Skin of body (tissue), 2 donors: ENCODE results near the gene SIGLEC11. TPM values are rescaled to one million over a fixed set of nuclear protein-coding genes. Genes with fewer than 3 reads are reported as not detected.
"Not testable (repeated sequence)": the region's sequence is repeated elsewhere in the genome, so short reads cannot be mapped to it uniquely, and the experiment has no call there.

ENCODE experiments used
- DNase-seq: peaks from one replicate; lab custom pipeline; 2025; lab: John Stamatoyannopoulos, UW
- total RNA-seq: library from RNA; depleted of rRNA; stranded (reverse); fragments of >200 nt; gene quantifications from one replicate; pipeline ENCODE4 v1.2.3, GENCODE V29; 2014

The SIGLEC11 gene
- total RNA-seq, 1 donor from 2014 or later: 0.79 TPM

- no peak for DNase-seq
These were observed 9.0 kb downstream of the SIGLEC11 start for GRCh38 chr19:49951806-49952478.

DNA sequence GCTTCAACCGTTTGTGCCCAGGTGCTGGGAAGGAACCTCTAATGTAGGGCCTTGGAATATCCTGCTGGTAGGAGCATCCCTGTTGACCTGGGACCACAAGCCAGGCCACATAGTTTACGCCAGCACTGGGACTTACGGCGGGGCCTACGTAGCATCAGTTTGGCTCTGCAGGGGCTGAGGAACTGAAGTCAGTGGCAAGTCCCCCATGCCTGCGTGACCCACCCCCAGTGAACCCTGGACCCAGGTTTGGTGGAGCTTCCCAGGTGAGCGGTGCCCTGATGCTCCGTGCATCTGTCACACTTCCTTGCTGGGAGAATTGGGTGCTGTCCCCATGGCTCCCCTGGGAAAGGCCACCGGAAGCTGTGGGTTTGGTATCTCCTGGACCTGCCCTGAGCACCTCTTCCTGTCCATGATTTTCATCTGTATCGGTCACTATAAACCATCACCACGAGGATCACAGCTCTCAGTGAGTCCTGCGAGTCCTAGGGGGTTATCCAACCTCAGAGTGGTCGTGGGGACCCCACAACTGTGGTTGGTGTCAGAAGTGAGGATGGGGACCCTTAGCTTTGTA, 9.9 kb downstream of the SIGLEC11 start:
- no peak for DNase-seq

DNA sequence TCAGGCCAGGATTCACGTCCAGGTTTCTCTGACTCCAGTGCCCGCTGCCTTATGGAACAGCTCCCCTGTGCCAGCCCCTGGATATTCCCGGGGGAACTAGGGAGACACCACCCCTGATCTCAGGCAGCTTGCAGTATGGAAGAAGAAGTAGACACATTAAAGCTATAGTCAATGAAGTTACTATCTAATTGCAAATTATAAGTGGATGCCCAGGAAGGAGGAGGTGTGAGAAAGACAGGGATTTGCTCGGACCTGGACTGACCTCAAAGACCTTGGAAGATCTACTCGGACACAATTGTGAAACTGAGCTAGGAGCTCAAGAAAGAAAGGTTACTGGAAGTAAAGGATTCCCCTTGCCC, 10.4 kb downstream of the SIGLEC11 start:
- DNase-seq: no peak

DNA sequence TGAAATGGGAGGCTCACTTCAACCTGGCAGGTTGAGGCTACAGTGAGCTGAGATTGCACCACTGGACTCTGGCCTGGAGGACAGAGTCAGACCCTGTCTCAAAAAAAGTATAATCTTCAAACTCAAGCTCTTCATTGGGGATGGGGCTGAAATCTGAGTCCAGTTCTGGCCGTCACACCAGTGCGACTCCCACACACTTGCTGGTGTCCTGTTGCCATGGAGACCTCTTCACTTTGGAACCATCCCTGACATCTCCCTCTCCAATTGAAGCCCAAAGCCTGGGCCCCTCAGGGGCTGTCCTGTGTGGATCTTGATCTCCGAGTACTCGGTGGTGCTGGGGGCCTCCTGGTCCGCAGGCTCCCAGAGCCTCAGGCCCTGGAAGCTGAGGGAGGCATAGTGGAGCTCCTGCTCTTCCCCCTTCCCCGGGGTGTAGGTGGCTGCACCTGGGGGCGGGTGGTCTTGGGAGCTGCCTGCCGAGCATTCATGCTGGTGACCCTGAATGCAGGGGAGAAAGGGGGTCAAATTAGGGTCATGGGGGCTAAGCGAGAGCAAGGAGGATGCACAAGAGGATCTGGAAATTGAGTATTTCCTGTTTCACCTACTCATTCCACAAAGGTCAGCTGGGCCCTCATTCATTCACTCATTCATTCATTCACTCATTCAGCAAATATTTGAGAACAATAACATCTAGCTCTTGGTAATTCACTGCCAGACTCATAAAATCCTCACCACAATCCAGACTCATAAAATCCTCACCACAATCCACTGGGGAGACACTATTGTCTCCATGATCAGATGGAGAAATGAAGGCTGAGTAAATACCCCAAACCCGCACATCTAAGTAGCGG, 11.0 kb downstream of the SIGLEC11 start:
- no peak for DNase-seq

DNA sequence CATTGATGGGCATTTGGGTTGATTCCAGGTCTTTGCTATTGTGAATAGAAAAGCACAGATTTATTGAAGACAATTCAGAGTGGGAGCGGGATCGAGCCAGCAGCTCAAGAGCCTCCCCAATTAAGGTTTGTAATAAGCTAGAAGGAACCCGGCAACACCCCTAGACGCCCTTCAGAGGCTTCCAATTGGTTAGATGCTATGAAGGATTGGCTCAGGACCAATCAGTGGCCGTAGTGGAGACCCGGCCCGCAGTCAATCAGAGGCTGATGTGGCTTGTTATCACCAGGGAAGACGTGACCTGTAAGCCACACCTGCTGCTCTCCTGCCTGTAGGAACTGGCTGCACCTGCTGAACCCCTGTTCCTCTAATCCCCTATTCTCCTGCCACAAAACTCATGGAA, 14.6 kb downstream of the SIGLEC11 start:
- no peak for DNase-seq

DNA sequence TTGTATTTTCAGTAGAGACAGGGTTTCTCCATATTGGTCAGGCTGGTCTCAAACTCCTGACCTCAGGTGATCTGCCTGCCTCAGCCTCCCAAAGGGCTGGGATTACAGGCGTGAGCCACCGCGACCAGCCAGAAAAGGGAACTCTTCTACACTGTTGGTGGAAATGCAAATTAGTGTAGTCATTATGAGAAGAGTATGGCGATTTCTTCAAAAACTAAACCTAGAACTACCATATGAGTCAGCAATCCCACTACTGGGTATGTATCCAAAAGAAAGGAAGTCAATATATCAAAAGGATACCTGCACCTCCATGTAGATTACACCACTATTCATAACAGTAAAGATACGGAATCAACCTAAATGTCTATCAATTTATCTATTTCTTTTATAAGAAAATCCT, 16.4 kb downstream of the SIGLEC11 start:
- not testable (repeated sequence) for DNase-seq

- DNase-seq: no peak
These were observed 20.5 kb downstream of the SIGLEC11 start for GRCh38 chr19:49940482-49940791.

DNA sequence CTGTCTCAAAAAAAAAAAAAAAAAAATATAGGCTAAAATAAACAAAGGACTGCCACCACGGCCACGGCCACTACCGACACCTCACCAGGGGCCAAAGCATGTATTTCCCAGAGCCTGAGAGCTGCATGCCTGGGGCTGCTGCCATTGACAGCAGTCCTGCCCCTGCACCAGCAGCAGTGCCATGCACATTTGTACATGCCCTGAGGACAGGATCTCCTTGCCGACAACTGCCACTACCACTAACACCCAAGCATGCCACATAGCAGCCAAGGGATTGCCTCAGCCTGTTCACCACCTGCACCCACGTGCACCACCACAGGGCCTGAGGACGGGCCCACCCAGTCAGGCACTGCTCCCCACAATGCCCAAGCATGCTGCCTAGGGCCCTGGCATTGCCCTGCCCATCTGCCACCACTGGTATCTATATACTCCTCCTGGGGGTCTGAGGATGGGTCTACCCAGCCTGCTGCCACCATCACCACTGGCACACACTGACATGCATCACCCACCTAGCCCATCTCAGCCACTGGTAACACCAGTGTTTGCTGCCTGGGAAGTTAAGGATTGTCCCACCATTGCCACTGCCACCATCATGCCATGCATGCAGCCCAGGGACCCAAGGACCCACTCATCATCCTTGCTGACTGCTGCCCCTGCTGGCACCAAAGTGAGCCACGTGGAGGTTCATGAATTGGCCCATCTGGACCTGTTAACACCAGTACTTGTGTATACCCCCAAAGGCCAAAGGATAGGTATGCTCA, 21.1 kb downstream of the SIGLEC11 start:
- no peak for DNase-seq

DNA sequence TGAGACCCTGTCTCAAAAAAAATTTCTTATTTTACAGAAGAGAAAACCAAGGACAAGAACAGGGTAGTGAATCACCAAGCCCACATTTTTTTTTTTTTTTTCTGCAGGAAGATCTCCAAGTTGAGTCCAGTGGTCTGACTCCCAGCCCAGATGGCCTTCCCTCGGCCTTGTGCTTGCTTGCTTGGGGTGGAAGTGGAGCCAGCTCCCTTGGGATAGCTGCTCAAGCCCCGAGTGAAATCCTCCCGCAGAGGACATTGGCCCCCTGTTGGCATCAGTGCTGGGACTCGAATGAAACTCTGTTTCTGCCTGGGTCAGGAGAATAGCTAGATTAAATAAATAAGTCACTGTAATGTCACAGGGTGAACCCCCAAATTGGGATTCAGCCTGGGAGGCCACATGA, 22.3 kb downstream of the SIGLEC11 start:
- DNase-seq: no peak

GRCh38 chr19:49937750-49938381, 23.1 kb downstream of the SIGLEC11 start:
- DNase-seq: peak; percentile 59

GRCh38 chr19:49936549-49936948, 24.4 kb downstream of the SIGLEC11 start:
- DNase-seq: no peak

GRCh38 chr19:49933643-49934042, 27.3 kb downstream of the SIGLEC11 start:
- DNase-seq: no peak

DNA sequence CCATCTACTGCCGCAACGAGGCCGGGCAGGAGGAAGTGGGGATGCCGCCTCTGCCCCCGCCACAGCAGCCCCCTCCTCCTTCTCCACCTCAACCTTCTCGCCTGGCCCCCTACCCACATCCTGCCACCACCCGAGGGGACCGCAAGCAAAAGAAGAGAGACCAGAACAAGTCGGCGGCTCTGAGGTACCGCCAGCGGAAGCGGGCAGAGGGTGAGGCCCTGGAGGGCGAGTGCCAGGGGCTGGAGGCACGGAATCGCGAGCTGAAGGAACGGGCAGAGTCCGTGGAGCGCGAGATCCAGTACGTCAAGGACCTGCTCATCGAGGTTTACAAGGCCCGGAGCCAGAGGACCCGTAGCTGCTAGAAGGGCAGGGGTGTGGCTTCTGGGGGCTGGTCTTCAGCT, 28.2 kb downstream of the SIGLEC11 start:
- DNase-seq: no peak

DNA sequence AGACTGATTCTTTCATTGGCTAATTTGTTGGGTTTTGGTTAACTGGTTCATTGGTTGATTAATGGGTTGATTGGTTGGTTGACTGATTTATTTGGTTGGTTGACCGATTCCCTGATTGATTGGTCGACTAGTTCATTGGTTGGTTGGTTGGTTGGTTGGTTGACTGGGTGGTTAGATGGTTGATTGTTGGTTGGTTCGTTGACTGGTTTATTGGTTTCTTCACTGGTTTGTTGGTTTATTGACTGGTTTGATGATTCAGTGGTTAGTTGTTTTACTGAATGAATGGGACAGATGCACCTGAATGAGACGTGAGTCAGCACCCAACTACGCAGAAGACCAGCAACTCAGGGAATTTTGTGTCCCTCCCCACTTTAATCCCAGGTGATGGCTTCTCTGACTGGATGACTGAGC, 28.9 kb downstream of the SIGLEC11 start:
- no peak for DNase-seq

GRCh38 chr19:49931293-49932040, 29.5 kb downstream of the SIGLEC11 start:
- no peak for DNase-seq

DNA sequence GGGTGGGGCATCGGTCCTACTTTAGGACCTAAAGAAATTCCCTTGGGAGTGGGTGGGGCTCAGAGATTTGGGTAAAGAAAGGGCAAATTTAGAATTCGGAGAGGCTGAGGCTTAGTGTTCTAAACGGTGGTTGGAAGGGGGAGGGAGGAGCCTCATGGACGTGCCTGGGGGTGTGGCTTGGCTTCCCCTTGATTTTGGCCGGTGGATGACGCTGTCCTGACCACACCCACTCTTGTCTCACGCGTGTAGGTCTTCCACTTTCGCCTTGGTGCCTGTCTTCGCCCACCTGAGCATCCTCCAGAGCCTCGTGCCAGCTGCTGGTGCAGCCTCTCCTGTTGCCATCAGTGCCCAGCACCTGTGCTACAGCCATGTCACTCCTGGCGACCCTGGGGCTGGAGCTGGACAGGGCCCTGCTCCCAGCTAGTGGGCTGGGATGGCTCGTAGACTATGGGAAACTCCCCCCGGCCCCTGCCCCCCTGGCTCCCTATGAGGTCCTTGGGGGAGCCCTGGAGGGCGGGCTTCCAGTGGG, 30.4 kb downstream of the SIGLEC11 start:
- no peak for DNase-seq

DNA sequence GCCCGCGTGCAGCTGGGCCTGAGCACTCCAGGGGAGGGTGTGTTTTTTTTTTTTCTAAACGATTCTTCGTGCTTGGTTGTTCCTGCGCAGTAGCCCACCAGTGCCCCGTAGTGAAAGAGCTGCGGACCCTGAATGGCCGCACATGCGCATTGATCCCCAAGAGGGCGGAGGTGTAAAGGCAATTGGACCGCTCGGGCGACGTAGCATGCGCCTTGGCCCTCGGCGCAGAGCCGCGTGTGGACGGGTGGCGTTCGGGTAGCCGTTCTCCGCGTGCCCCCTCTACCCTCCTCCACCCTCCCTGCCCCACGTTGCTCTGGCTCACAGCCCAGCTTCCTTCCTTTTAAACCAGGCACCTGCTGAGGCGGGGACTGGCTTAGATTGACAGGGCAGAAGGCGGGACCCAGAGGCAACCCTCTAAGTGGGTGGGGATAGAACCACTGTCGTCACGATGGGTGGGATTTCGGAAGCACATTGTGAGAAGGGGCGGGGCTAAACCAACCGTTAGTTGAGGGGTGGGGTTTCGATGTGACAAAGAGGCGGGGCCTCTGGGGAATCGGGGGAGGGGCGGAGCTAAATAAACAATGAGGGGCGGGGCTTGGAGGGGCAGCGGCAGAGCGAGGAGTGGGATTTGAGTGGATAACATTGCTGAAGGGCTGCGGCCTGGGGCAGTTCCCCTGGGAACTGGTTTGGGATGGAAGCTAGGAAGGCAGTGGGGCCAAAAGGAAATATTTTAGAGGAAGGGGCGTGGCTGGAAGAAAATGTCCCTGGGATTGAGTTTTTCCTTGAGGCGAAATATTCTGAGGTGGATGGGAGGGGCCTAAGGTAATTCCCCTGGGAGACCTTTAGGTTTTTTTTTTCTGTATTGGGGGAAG, 31.1 kb downstream of the SIGLEC11 start:
- DNase-seq: peak; percentile 95

DNA sequence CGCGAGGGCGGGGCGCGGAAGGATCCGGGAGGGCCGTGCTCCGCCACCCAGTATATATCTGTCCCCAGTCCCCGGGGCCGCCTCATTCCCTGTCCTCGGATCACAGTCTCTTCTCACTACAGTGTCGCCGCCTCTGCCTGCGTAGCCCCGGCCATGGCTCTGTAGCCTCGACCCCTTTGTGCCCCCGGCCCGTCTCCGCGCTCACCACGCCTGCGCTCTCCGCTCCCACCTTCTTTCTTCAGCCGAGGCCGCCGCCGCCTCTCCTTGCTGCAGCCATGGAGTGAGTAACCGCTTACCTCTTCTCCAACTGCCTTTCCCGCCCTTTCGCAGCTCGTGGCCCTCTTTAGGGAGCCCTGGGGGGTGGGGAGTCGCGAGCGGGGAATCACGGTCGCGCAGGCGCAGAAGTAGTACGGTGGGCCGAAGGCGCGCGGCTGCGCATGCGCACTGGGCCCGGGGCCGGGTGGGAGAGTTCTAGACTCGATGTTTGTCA, 31.8 kb downstream of the SIGLEC11 start, which contains the start of the genes ATF5 and NUP62:
Gene ATF5 (plus strand): TSS at position 85 of the 490 bp plus-strand sequence. CDS start 1,646 bp downstream, outside the sequence.
Gene NUP62 (minus strand): TSS at position 384 of the 490 bp plus-strand sequence. CDS start 19,697 bp downstream, outside the sequence.
- peak; percentile 91 for DNase-seq
